D341Med (cell line): ENCODE data around the gene FABP3.

Experiments used
- DNase-seq: peaks from one replicate; pipeline ENCODE4 v3.0.0; 2012; ENCODE audit warnings: low spot score

The FABP3 gene

DNA sequence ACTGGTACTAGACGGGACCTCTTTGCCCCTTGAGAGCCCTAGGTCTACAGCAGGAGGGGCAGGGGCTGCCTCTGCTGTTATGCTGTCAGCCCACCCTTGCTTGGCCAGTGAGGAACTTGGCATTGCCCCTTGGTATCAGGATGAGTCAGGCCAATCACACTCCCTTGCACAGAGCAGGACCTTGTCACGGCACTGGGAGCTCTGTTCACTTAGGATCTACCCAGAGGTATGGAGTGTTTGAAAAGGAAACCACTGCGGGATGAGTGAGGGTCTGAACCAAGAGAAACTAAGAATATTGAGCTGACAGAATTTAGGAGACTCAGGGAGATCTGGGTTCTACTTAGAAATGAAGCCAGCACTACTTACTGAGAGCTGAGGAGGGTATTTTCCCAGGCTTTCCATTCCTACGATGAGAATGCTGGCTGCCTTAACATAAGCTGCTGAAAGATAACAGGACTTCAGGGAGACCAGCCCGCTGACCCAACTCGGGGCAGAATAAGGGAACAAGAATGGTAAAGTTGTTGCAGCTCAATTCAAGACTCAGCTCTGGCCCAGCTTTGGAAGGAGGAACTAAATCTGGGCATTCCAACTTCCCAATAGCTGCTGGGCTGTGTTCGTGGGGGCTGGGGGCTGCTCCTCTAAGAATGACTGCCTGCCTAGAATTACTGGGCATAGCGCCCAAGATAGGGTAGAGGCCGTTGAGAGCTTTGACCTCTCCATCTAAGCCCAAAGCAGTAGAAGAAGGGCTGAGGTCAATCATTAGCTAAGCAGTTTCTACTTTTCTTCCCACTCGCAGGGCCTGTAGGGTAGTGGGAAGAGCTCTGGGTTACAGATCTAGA, 1.5 kb downstream of the FABP3 start:
- no peak for DNase-seq

DNA sequence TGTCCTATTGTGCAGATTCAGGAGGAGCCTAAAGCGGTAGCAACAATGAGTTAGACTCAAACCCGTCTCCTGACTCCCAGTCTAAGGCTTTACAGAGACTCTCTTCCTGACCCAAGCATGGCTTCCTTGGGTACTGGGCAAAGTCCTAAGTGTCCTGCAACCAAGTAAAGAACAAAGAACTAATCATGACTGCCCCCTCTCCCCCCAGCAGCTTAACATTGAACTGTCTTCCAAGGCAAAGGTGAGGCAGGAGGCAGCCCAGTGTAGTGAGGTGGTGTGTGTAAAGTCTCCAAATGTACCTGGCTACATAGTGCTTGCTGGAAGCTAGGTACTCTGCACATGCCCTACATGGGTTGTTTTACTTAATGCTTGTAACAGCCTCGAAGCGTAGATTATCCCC, 2.3 kb downstream of the FABP3 start:
- no peak for DNase-seq

DNA sequence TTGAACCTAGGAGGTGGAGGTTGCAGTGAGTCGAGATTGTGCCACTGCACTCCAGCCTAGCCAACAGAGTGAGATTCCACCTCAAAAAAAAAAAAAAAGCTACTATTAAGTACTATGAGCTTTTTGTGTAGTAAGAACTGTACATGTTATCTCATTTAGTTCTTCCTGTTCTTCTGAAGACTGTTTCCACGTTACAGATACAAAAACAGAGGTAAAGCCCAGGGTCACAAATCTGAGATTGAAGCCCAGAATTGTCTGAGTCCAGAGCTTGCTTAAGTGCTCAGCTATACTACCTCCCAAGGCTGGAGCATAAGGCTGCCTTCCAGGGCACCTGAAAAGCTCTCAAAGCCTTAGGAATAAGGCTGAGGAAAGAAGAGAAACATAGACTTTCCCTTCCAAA, 2.9 kb downstream of the FABP3 start:
- DNase-seq, result no peak

DNA sequence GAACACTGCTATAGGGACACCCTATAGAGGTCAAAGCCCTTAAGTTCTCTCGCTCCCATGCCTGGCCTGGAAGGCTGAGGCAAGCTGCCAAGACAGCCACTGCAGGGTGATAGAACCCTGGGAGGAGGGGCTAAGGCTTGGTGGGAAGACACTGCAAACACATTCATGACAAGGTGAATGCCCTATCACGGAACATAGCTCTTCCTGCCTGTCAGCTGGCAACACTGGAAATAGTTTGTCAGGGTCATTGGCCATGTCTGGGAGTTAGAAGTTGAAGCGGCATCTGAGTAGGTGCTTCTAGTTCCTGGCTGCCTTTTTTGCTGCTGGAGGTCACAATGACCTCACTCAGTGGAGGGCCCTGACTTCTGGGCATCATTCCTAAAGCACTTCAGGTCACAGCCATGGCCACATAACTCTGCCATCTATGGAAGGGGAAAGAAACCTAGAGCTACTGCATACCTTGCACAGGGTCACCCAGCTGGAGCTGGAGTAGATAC, 4.2 kb downstream of the FABP3 start:
- DNase-seq, result no peak

- DNase-seq, result no peak
These were observed 6.1 kb downstream of the FABP3 start for GRCh38 chr1:31366796-31367195.

DNA sequence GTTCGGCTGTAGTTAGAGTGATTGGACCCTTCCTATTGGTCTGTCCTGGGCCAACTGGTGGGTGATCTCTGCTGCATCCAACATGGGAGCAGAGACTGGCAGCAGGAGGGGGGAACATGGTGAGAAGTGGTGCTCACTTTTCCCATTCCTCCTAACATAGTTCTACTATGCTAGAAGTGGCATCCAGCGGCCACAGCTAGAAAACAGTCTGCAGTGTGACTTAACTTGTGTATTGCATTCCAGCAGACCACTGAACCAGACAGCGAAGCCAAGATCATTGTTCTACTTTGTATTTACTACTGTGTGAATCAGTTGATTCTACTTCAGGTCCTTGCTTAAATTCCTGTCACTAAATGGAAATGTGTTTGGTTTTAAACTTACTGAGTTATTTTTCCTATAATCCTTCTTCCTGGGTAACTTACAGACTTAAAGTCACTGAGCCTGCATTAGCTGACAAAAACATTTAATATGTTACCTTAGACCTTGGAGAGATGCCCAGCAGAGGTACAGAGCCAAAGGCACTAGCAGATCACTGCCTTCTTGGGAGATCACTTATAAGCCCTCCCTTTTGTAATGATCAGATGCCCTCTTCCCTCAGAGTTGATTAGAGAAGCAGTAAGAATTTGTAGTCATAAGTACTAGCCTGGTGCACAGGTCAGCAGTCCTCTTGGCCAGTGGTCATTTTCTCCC, 8.2 kb downstream of the FABP3 start:
- no peak for DNase-seq

- no peak for DNase-seq
These were observed 10.8 kb downstream of the FABP3 start for GRCh38 chr1:31362032-31362431.

- no peak for DNase-seq
These were observed 11.3 kb downstream of the FABP3 start for GRCh38 chr1:31361607-31362006.

DNA sequence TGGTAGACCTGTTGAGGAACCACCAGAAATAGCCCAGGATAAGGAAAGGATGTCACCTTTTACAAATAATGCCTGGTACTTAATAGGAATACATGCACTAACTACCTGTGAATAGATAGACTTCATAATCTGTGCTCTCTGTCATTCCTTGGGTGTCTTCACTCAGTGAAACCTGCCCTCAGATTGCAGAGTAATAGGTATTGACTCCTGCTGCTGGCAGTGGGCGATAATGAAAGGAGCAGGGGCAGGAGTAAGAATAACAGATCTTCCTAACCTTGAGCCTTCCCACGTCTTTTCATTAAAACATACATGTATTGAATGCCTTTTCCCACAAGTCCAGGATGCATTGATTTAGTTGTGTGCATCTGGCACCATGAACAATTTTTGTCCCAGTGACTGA, 16.4 kb downstream of the FABP3 start:
- no peak for DNase-seq

DNA sequence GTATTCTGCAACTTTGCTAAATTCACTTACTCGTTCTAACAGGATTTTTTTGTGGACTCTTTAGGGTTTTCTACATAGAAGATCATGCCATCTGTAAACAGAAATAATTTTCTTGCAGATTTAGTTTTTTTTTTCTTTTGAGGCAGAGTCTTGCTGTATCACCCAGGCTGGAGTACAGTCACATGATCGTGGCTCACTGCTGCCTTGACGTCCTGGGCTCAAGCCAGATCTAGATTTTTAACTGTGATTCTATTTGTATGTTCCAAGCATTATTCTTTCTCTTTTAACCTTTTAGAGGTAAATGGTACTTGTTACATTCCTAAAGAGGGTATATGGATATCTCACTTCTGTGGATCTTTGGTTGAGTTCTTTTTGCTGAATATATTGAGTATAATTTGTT, 18.6 kb downstream of the FABP3 start:
- DNase-seq, result no peak

DNA sequence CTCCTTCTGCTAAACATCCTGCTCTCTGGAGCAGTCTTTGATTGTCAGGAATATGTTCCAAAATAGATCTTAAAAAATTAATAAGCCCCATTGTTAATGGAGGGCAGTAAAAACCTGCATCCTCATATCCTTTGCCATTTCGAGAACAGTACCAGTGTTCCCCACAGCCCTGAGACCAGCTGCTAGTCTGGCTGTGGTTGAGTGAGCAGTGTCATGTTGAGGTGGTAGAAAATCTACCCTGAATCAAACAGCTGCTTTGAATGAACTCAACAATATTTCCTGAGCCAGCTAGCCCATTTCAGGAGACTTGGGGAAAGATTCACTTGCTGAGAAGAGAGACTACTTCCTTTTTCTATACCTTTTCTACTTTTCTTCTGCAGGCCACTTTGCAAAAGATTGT, 24.4 kb downstream of the FABP3 start:
- DNase-seq, result no peak

DNA sequence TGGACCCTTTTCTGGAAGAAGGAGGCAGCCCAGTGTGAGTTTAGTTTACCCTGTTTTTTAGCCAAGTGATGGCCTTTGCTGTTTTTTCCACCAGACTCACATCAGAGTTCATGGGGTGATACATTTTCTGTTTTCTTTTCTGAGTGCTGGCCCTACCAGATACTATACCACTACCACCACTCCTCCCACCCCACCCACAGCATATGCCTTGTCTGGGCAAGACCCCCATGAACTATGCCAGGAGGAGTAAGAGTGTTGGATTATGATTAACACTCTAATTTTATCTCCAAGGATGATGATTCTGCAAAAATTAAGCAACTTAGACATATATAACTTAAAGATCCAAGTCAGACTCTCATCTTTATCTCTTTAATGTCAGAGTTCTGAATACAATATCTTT, 26.1 kb downstream of the FABP3 start:
- DNase-seq, result no peak

GRCh38 chr1:31345635-31346034, 27.2 kb downstream of the FABP3 start:
- no peak for DNase-seq

GRCh38 chr1:31344503-31344902, 28.4 kb downstream of the FABP3 start:
- DNase-seq, result no peak

- DNase-seq, result no peak
These were observed 36.0 kb downstream of the FABP3 start for GRCh38 chr1:31336687-31337467.

DNA sequence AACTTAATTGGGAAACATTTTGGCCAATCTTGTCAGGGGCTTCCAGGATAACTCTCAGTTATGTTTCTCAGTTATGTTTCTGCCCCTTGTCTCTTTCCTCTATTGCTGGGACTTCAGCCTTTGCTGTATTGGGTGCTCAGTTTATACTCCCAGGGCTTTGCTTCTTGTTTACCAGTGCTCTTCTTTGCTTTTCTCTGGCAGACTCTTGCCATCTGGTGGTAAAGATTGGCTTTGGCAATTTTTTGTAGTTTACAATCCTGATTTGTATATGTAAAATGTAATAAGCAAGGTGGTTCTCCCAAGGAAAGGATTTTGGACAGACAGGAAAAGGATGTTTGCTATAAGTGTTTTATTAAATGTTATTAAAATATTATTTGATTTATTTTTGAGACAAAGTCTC, 37.9 kb downstream of the FABP3 start:
- peak; percentile 60 for DNase-seq

- no peak for DNase-seq
These were observed 45.5 kb downstream of the FABP3 start for GRCh38 chr1:31327381-31327780.

- DNase-seq, result peak; percentile 22
These were observed 46.4 kb downstream of the FABP3 start for GRCh38 chr1:31326461-31326860.

GRCh38 chr1:31324992-31325391, 47.9 kb downstream of the FABP3 start:
- no peak for DNase-seq

DNA sequence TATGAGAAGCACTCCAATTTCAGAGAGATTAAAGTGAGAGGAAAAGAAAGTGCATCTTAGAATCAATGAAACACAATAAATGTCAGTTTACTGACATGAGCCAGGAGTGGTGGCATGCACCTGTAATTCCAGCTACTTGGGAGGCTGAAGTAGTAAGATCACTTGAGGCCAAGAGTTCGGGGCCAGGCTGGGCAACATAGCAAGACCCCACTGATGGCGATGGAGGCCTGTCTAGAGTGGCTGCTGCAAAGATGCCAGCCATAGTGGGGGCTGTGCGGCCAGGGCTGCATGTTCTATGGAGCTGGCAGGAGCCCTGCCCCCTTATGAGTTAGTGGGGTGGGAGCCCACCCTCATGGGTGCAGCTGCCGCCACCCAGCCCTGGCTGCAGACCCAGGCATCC, 48.8 kb downstream of the FABP3 start:
- no peak for DNase-seq

DNA sequence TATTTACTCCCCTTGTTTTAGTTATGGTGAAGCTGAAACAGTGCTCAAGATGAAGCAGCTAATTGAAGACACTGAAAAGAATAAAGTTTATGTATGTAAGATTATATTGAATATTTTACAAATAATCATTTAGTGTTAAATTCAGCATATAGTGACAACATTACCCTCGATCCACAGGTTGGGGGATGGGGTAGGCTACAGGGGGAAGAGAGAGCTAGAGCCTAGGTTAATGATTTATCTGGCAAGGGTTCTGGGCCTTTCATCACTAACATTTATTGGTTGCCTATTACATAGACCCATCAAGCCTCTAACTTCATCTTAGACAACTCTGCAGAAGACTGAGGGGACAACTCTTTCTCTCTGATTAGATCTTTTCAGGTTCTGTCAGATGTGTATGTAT, 54.7 kb downstream of the FABP3 start:
- no peak for DNase-seq

- DNase-seq, result no peak
These were observed 57.0 kb downstream of the FABP3 start for GRCh38 chr1:31315902-31316301.
